Measurements from ENCODE around the gene HK1.

GRCh38 chr10:69449841-69450240 is 171.5 kb downstream of the HK1 start:
- TF ChIP-seq CTCF (IDR thresholded peaks at IDR 0.05) (peak; percentile 19 to 91 (median 61)), POLR2A (IDR thresholded peaks at IDR 0.05) (no peak)
